NT2/D1 (cell line): ENCODE measurements around the gene CARMIL1.

Experiments used
- SUZ12 ChIP-seq: IDR thresholded peaks from 2 replicates; pipeline ENCODE4 v1.6.1; 2011; ENCODE audit not compliant: insufficient read length, insufficient read depth; ENCODE audit errors: extremely low read depth
- YY1 ChIP-seq: IDR thresholded peaks from 2 replicates; pipeline ENCODE4 v1.6.1; 2011; ENCODE audit not compliant: insufficient read length, insufficient read depth
- ZNF274 ChIP-seq: IDR thresholded peaks from 2 replicates; pipeline ENCODE4 v1.6.1; 2011; ENCODE audit warnings: mild to moderate bottlenecking, low read depth, low read length

DNA sequence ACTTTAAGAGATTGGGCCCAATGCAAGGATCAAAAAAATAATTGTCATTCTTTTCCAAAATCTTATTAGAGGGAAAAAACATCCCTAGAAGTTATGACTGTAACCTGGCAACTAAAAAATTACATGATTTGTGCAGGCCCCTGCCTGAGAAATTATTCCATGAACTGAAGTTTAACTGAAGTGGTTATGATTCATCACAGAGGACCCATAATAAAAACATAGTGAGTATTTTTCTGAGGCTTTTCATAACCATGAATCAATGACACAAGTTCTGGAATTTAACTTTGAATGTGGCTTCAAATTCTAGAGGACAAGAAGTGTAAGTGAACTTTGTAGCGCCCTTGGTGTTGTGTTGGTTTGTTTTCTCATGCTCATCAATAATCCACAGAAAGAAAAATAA lies 31.1 kb upstream of the CARMIL1 start:
- no peak for TF ChIP-seq SUZ12
- no peak for TF ChIP-seq ZNF274
- no peak for TF ChIP-seq YY1
